H1 (cell line): Measurements from ENCODE around the gene MANBA.

ENCODE experiments used
- EP300 ChIP-seq, 2 experiments: IDR thresholded peaks; 1 replicate in 1 of 2; 2 replicates in 1 of 2; pipeline ENCODE4 v1.6.1; 2011 to 2012; ENCODE audit warnings: low read depth in 2 of 2, low read length in 2 of 2, mild to moderate bottlenecking in 2 of 2, borderline replicate concordance in 1 of 2, inconsistent platforms in 1 of 2, moderate library complexity in 1 of 2
- SP2 ChIP-seq: IDR thresholded peaks from 2 replicates; pipeline ENCODE4 v1.6.1; 2012; ENCODE audit warnings: mild to moderate bottlenecking, low read length, inconsistent platforms
- TEAD4 ChIP-seq: IDR thresholded peaks from 2 replicates; pipeline ENCODE4 v1.6.1; 2012; ENCODE audit warnings: low read depth, low read length, inconsistent platforms, mixed read lengths

- TF ChIP-seq TEAD4: no peak
- no peak for TF ChIP-seq EP300 (IDR thresholded peaks at IDR 0.05; ENCODE audit: borderline replicate concordance in 1 of 2, low read depth in 2 of 2, low read length in 2 of 2)
- TF ChIP-seq SP2: no peak
Observed at GRCh38 chr4:102685768-102686167, 75.0 kb downstream of the MANBA start.
